Keratinocyte (primary cell): ENCODE data around the gene MCM6. TPM values are rescaled to one million over a fixed set of nuclear protein-coding genes. Genes with fewer than 3 reads are reported as not detected.

Source experiments
- DNase-seq: peaks from one replicate; pipeline ENCODE4 v3.0.0-alpha.2; 2011; ENCODE audit warnings: low read depth, missing footprints, low spot score
- FAIRE-seq: peaks from 2 replicates; lab custom pipeline; 2011; peaks lifted over from hg19 to GRCh38; lab: Jason Lieb, UNC
- H2AFZ ChIP-seq: 2 replicates; pipeline ENCODE4 v1.6.0; 2012; ENCODE audit warnings: low read length, control low read depth, inconsistent platforms; ENCODE audit not compliant: control insufficient read depth
- H3K27ac ChIP-seq: 2 replicates; pipeline ENCODE4 v1.5.1; 2011; ENCODE audit warnings: low read length; ENCODE audit not compliant: control insufficient read depth, insufficient read depth
- H3K27me3 ChIP-seq: 3 replicates; pipeline ENCODE4 v1.6.0; 2011; ENCODE audit warnings: low read length; ENCODE audit not compliant: control insufficient read depth, insufficient read depth; ENCODE audit errors: extremely low read depth
- H3K36me3 ChIP-seq, 2 experiments: 2 replicates in 1 of 2; 3 replicates in 1 of 2; pipeline ENCODE4 v1.5.1; 2011; ENCODE audit warnings: low read length in 2 of 2, mild to moderate bottlenecking in 1 of 2; ENCODE audit not compliant: control insufficient read depth in 2 of 2, insufficient read depth in 2 of 2; ENCODE audit errors: extremely low read depth in 1 of 2
- H3K4me1 ChIP-seq: 3 replicates; pipeline ENCODE4 v1.5.1; 2011; ENCODE audit warnings: low read length; ENCODE audit not compliant: control insufficient read depth, insufficient read depth; ENCODE audit errors: extremely low read depth
- H3K4me2 ChIP-seq: 3 replicates; pipeline ENCODE4 v1.6.0; 2011; ENCODE audit warnings: low read depth, low read length; ENCODE audit not compliant: control insufficient read depth, insufficient read depth; ENCODE audit errors: extremely low read depth
- H3K4me3 ChIP-seq, 3 experiments: fragments of 200-600 bp in 1 of 3; sonication (generic) in 1 of 3; 2 replicates in 2 of 3; 3 replicates in 1 of 3; pipeline ENCODE4 v1.5.1; 2011 to 2016; ENCODE audit warnings: low read length in 3 of 3, mild to moderate bottlenecking in 3 of 3, control low read depth in 2 of 3, inconsistent platforms in 1 of 3, low read depth in 1 of 3, mixed read lengths in 1 of 3, mixed run types in 1 of 3, moderate library complexity in 1 of 3; ENCODE audit not compliant: control insufficient read depth in 2 of 3, insufficient read depth in 2 of 3; ENCODE audit errors: extremely low read depth in 1 of 3
- H3K79me2 ChIP-seq: 2 replicates; pipeline ENCODE4 v1.6.0; 2012; ENCODE audit warnings: low read length; ENCODE audit not compliant: control insufficient read depth, insufficient read depth
- H3K9ac ChIP-seq: 3 replicates; pipeline ENCODE4 v1.6.0; 2011; ENCODE audit warnings: low read length; ENCODE audit not compliant: control insufficient read depth, insufficient read depth; ENCODE audit errors: extremely low read depth
- H3K9me1 ChIP-seq: 3 replicates; pipeline ENCODE4 v1.6.0; 2011; ENCODE audit warnings: low read length; ENCODE audit not compliant: control insufficient read depth, insufficient read depth; ENCODE audit errors: extremely low read depth
- H3K9me3 ChIP-seq: 2 replicates; pipeline ENCODE4 v1.5.1; 2012; ENCODE audit warnings: low read depth, low read length; ENCODE audit not compliant: control insufficient read depth
- H4K20me1 ChIP-seq: 3 replicates; pipeline ENCODE4 v1.6.0; 2011; ENCODE audit warnings: low read length; ENCODE audit not compliant: control insufficient read depth, insufficient read depth; ENCODE audit errors: extremely low read depth
- EZH2 ChIP-seq: IDR thresholded peaks from one replicate; pipeline ENCODE4 v1.6.1; 2012; ENCODE audit warnings: inconsistent platforms, mild to moderate bottlenecking, low read length, moderate library complexity
- dilution Hi-C: fragments of 300-500 bp; cut with MboI; formaldehyde crosslinking; loops from one replicate; pipeline ENCODE4 v1.7.0; 2020; ENCODE audit warnings: low sequenced_read_pairs; ENCODE audit not compliant: extremely low pct_ligation_motif_present
- polyA plus RNA-seq, 5 experiments: library from polyadenylated mRNA; depleted of rRNA in 3 of 5; stranded (reverse) in 3 of 5; stranded (forward) in 1 of 5; unstranded in 1 of 5; fragments of >200 nt; gene quantifications; 1 replicate in 1 of 5; 2 replicates in 3 of 5; 3 replicates in 1 of 5; pipeline versions ENCODE4 v1.2.1 to v1.2.3, GENCODE V29; 2011 to 2012; ENCODE audit warnings: missing spikeins in 2 of 5, low read depth in 1 of 5, low replicate concordance in 1 of 5
- TF ChIP-seq, protein P1 (sequence below), 3 experiments: IDR thresholded peaks in 1 of 3; conservative IDR thresholded peaks in 1 of 3; optimal IDR thresholded peaks in 1 of 3; 2 replicates in 2 of 3; 3 replicates in 1 of 3; pipeline versions ENCODE3 to v1.5.1; 2011; ENCODE audit warnings: low read length in 3 of 3, mild to moderate bottlenecking in 3 of 3, moderate library complexity in 2 of 3, control low read depth in 1 of 3, inconsistent platforms in 1 of 3; ENCODE audit not compliant: insufficient read depth in 2 of 3; ENCODE audit errors: extremely low read depth in 1 of 3

Gene MCM6
- polyA plus RNA-seq, 1 donor (not counting 4 experiments of a cell fraction or from before 2014, with no cell fraction given) = 23.2 TPM

- H3K9me3 ChIP-seq = no peaks in the 10 kb centered on the region
- no peak overlapping the region for H3K4me3 ChIP-seq
- no peak for FAIRE-seq
- no peak overlapping the region for H2AFZ ChIP-seq
- no peaks in the 10 kb centered on the region for H3K4me1 ChIP-seq
- H4K20me1 ChIP-seq = no peaks in the 10 kb centered on the region
- H3K36me3 ChIP-seq = peaks cover 0 to 5% of the 10 kb centered on the region in 2 experiments
- H3K27me3 ChIP-seq = no peaks in the 10 kb centered on the region
- no peaks in the 10 kb centered on the region for H3K79me2 ChIP-seq
- no peak overlapping the region for H3K27ac ChIP-seq
- DNase-seq = no peak
- dilution Hi-C loops = no loop called here
- H3K9me1 ChIP-seq = no peaks in the 10 kb centered on the region
- H3K4me2 ChIP-seq = no peak overlapping the region
- no peak overlapping the region for H3K9ac ChIP-seq
- no peak for TF ChIP-seq EZH2
- TF ChIP-seq, protein P1, sequence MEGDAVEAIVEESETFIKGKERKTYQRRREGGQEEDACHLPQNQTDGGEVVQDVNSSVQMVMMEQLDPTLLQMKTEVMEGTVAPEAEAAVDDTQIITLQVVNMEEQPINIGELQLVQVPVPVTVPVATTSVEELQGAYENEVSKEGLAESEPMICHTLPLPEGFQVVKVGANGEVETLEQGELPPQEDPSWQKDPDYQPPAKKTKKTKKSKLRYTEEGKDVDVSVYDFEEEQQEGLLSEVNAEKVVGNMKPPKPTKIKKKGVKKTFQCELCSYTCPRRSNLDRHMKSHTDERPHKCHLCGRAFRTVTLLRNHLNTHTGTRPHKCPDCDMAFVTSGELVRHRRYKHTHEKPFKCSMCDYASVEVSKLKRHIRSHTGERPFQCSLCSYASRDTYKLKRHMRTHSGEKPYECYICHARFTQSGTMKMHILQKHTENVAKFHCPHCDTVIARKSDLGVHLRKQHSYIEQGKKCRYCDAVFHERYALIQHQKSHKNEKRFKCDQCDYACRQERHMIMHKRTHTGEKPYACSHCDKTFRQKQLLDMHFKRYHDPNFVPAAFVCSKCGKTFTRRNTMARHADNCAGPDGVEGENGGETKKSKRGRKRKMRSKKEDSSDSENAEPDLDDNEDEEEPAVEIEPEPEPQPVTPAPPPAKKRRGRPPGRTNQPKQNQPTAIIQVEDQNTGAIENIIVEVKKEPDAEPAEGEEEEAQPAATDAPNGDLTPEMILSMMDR (optimal IDR thresholded peaks at IDR 0.05 in 1 of 3, IDR thresholded peaks at IDR 0.05 in 1 of 3, conservative IDR thresholded peaks at IDR 0.05 in 1 of 3; ENCODE audit: extremely low read depth in 1 of 3, insufficient read depth in 2 of 3, low read length in 3 of 3) = no peak
Observed at GRCh38 chr2:135843671-135844070, 32.6 kb downstream of the MCM6 start.

- Histone ChIP-seq H2AFZ (no peak overlapping the region), H3K9me1 (no peaks in the 10 kb centered on the region), H3K9me3 (no peaks in the 10 kb centered on the region), H3K4me3 (no peak overlapping the region), H3K9ac (no peak overlapping the region), H3K36me3 (peaks cover 0 to 3% of the 10 kb centered on the region in 2 experiments), H3K27ac (no peak overlapping the region), H3K4me2 (no peak overlapping the region), H3K79me2 (no peaks in the 10 kb centered on the region), H3K4me1 (no peaks in the 10 kb centered on the region), H3K27me3 (no peaks in the 10 kb centered on the region), H4K20me1 (no peaks in the 10 kb centered on the region)
- FAIRE-seq (no peak), DNase-seq (no peak)
- TF ChIP-seq, protein P1 (optimal IDR thresholded peaks at IDR 0.05 in 1 of 3, IDR thresholded peaks at IDR 0.05 in 1 of 3, conservative IDR thresholded peaks at IDR 0.05 in 1 of 3; ENCODE audit: extremely low read depth in 1 of 3, insufficient read depth in 2 of 3, low read length in 3 of 3) = no peak
- TF ChIP-seq EZH2 = no peak
- dilution Hi-C loops = no loop called here
Observed at GRCh38 chr2:135840601-135841000, 35.6 kb downstream of the MCM6 start.
